PC-3 (cell line): ENCODE results near the gene TNFRSF19. TPM values are rescaled to one million over a fixed set of nuclear protein-coding genes. Genes with fewer than 3 reads are reported as not detected.

Experiments used
- ATAC-seq: fragments of 200-7000 bp; cut with Tn5 transposase; 2 replicates; pipeline ENCODE4 v1.9.1; 2020; ENCODE audit warnings: mild to moderate bottlenecking, moderate library complexity
- BruUV-seq: library from RNA; stranded (reverse); fragments of 400-500 nt; replicated peaks from 2 replicates; lab custom pipeline; 2021; lab: Mats Ljungman, UMichigan
- CTCF ChIA-PET: fragments of 300-600 bp; sonication (Branson Sonifier 250); formaldehyde crosslinking; loops from one replicate; lab custom pipeline; 2022; ENCODE audit warnings: antibody characterized with exemption; lab: Charles Lee
- POLR2A ChIA-PET: fragments of 300-600 bp; sonication (Branson Sonifier 250); formaldehyde crosslinking; loops from one replicate; lab custom pipeline; 2022; ENCODE audit warnings: antibody characterized with exemption; ENCODE audit not compliant: unreplicated experiment; lab: Charles Lee
- DNase-seq: peaks from one replicate; pipeline ENCODE4 v3.0.0-alpha.2; 2015
- H2AFZ ChIP-seq: fragments of 300-600 bp; sonication (generic); 2 replicates; pipeline ENCODE4 v1.6.0; 2016; ENCODE audit warnings: antibody characterized with exemption, low read length
- H3F3A ChIP-seq: fragments of 300-600 bp; sonication (generic); one replicate; pipeline ENCODE4 v1.6.0; 2017; ENCODE audit warnings: antibody characterized with exemption, low read length, control low read depth, mild to moderate bottlenecking; ENCODE audit not compliant: unreplicated experiment
- H3K27ac ChIP-seq: fragments of 300-600 bp; sonication (generic); 2 replicates; pipeline ENCODE4 v1.5.1; 2016; ENCODE audit warnings: mild to moderate bottlenecking, low read length
- H3K27me3 ChIP-seq: fragments of 300-600 bp; sonication (generic); 2 replicates; pipeline ENCODE4 v1.6.1; 2016; ENCODE audit warnings: low read length, mixed read lengths
- H3K36me3 ChIP-seq: fragments of 300-600 bp; sonication (generic); 2 replicates; pipeline ENCODE4 v1.6.1; 2016; ENCODE audit warnings: low read depth, mixed run types, low read length, mixed read lengths
- H3K4me1 ChIP-seq: fragments of 300-600 bp; sonication (generic); 2 replicates; pipeline ENCODE4 v1.5.1; 2016; ENCODE audit warnings: low read length; ENCODE audit not compliant: insufficient read depth
- H3K4me2 ChIP-seq: fragments of 300-600 bp; sonication (generic); 2 replicates; pipeline ENCODE4 v1.6.0; 2016; ENCODE audit warnings: low read length
- H3K4me3 ChIP-seq: fragments of 300-600 bp; sonication (generic); 2 replicates; pipeline ENCODE4 v1.5.1; 2016; ENCODE audit warnings: mild to moderate bottlenecking, low read length, mixed read lengths
- H3K79me2 ChIP-seq: fragments of 300-600 bp; sonication (generic); 2 replicates; pipeline ENCODE4 v1.6.1; 2017; ENCODE audit warnings: low read length, mixed read lengths
- H3K9ac ChIP-seq: fragments of 300-600 bp; sonication (generic); 2 replicates; pipeline ENCODE4 v1.6.0; 2016; ENCODE audit warnings: mild to moderate bottlenecking, low read length
- H3K9me2 ChIP-seq: fragments of 300-600 bp; sonication (generic); replicated peaks from 2 replicates; pipeline ENCODE4 v1.6.1; 2016; ENCODE audit warnings: mixed run types, low read length, mixed read lengths
- H3K9me3 ChIP-seq: fragments of 300-600 bp; sonication (generic); 2 replicates; pipeline ENCODE4 v1.6.1; 2016; ENCODE audit warnings: low read length, mixed read lengths
- H4K20me1 ChIP-seq: fragments of 300-600 bp; sonication (generic); 2 replicates; pipeline ENCODE4 v1.6.1; 2016; ENCODE audit warnings: low read length, mixed read lengths
- EZH2 ChIP-seq: fragments of 300-600 bp; sonication (generic); IDR thresholded peaks from one replicate; pipeline ENCODE4 v1.6.1; 2017; ENCODE audit warnings: antibody characterized with exemption, mild to moderate bottlenecking, low read length; ENCODE audit not compliant: unreplicated experiment
- EZH2phosphoT487 ChIP-seq: fragments of 300-600 bp; sonication (generic); IDR thresholded peaks from 2 replicates; pipeline ENCODE4 v1.6.1; 2018; ENCODE audit warnings: mild to moderate bottlenecking, antibody characterized with exemption, low read length, borderline replicate concordance
- intact Hi-C: fragments of 100-400 bp; cut with micrococcal nuclease; formaldehyde crosslinking; loops from 2 replicates; pipeline ENCODE4 v1.9.0; 2023
- total RNA-seq: library from RNA; depleted of rRNA; stranded (reverse); fragments of >200 nt; gene quantifications from 2 replicates; pipeline ENCODE4 v1.2.3, GENCODE V29; 2014
- TF ChIP-seq, protein P1 (sequence below): fragments of 300-600 bp; sonication (generic); conservative IDR thresholded peaks from 2 replicates; pipeline ENCODE4 v1.5.1; 2017; ENCODE audit warnings: antibody characterized with exemption, low read depth, mild to moderate bottlenecking, low read length

The TNFRSF19 gene
- total RNA-seq, 1 experiment from 2014 or later: 6.1 TPM

DNA sequence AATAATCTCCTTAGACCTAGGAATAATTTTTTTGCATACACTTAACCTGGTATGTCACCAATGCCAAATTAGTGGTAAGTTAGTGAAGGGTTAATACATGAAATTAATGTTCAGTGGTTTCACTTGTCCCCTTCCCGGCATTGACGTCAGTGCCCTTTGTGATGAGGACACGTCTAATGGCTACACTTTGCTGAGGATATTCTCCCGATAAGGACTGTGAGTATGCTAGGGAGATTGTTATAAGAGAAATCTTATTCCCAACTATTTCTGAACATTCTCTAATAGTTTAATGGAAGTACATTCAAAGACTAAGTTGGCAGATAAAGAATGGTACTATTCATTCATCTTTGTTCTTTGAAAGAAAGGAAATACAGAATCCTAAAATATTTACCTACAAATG is 102.4 kb downstream of the TNFRSF19 start:
- Histone ChIP-seq H3K27ac (peak overlapping the region; percentile 85), H3K9me2 (no peaks in the 10 kb centered on the region), H3K4me2 (0 out of 2 replicates have a peak overlapping the region, but pooled peaks have one; percentile 49), H3K9me3 (no peaks in the 10 kb centered on the region), H3K79me2 (no peaks in the 10 kb centered on the region), H3K9ac (no peak overlapping the region), H3F3A (peaks cover 3% of the 10 kb centered on the region), H3K27me3 (no peaks in the 10 kb centered on the region), H3K4me1 (peaks cover 49% of the 10 kb centered on the region), H2AFZ (no peak overlapping the region), H4K20me1 (no peaks in the 10 kb centered on the region), H3K4me3 (no peak overlapping the region), H3K36me3 (no peaks in the 10 kb centered on the region)
- intact Hi-C loops: loop anchor here (2.0 to 10.0 kb wide), 3 partner anchors 68 to 198 kb away; no protein-coding TSS in a partner anchor
- no TSS peak for BruUV-seq
- TF ChIP-seq EZH2phosphoT487 (no peak), EZH2 (no peak)
- TF ChIP-seq, protein P1, sequence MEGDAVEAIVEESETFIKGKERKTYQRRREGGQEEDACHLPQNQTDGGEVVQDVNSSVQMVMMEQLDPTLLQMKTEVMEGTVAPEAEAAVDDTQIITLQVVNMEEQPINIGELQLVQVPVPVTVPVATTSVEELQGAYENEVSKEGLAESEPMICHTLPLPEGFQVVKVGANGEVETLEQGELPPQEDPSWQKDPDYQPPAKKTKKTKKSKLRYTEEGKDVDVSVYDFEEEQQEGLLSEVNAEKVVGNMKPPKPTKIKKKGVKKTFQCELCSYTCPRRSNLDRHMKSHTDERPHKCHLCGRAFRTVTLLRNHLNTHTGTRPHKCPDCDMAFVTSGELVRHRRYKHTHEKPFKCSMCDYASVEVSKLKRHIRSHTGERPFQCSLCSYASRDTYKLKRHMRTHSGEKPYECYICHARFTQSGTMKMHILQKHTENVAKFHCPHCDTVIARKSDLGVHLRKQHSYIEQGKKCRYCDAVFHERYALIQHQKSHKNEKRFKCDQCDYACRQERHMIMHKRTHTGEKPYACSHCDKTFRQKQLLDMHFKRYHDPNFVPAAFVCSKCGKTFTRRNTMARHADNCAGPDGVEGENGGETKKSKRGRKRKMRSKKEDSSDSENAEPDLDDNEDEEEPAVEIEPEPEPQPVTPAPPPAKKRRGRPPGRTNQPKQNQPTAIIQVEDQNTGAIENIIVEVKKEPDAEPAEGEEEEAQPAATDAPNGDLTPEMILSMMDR: no peak
- DNase-seq (no peak), ATAC-seq (no peak)
- ChIA-PET CTCF (no interaction called here), POLR2A (no interaction called here)

DNA sequence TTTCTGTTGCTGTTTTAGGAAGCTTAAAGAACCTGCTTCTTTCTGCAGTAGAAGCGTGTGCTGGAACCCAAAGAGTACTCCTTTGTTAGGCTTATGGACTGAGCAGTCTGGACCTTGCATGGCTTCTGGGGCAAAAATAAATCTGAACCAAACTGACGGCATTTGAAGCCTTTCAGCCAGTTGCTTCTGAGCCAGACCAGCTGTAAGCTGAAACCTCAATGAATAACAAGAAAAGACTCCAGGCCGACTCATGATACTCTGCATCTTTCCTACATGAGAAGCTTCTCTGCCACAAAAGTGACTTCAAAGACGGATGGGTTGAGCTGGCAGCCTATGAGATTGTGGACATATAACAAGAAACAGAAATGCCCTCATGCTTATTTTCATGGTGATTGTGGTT is 103.1 kb downstream of the TNFRSF19 start:
- peaks cover 49% of the 10 kb centered on the region for H3K4me1 ChIP-seq
- peak overlapping the region; percentile 65 for H3K9ac ChIP-seq
- H3K27ac ChIP-seq: peak overlapping the region; percentile 85
- POLR2A ChIA-PET: no interaction called here
- no peaks in the 10 kb centered on the region for H3K9me3 ChIP-seq
- H3F3A ChIP-seq: peaks cover 3% of the 10 kb centered on the region
- DNase-seq: peak; percentile 82
- H3K4me2 ChIP-seq: peak overlapping the region; percentile 49
- no peak overlapping the region for H3K4me3 ChIP-seq
- H3K27me3 ChIP-seq: no peaks in the 10 kb centered on the region
- no peak overlapping the region for H2AFZ ChIP-seq
- intact Hi-C loops: loop anchor here (2.0 to 10.0 kb wide), 3 partner anchors 69 to 199 kb away; no protein-coding TSS in a partner anchor
- no peaks in the 10 kb centered on the region for H3K36me3 ChIP-seq
- CTCF ChIA-PET: no interaction called here
- no peaks in the 10 kb centered on the region for H3K79me2 ChIP-seq
- no peaks in the 10 kb centered on the region for H3K9me2 ChIP-seq
- no TSS peak for BruUV-seq
- peak; percentile 60 for ATAC-seq
- no peaks in the 10 kb centered on the region for H4K20me1 ChIP-seq
- TF ChIP-seq, protein P1: no peak
- no peak for TF ChIP-seq EZH2
- TF ChIP-seq EZH2phosphoT487: no peak

DNA sequence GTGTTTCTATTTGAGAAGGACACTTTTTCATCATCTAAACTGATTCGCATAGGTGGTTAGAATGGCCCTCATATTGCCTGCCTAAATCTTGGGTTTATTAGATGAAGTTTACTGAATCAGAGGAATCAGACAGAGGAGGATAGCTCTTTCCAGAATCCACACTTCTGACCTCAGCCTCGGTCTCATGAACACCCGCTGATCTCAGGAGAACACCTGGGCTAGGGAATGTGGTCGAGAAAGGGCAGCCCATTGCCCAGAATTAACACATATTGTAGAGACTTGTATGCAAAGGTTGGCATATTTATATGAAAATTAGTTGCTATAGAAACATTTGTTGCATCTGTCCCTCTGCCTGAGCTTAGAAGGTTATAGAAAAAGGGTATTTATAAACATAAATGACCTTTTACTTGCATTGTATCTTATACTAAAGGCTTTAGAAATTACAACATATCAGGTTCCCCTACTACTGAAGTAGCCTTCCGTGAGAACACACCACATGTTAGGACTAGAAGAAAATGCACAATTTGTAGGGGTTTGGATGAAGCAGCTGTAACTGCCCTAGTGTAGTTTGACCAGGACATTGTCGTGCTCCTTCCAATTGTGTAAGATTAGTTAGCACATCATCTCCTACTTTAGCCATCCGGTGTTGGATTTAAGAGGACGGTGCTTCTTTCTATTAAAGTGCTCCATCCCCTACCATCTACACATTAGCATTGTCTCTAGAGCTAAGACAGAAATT is 103.8 kb downstream of the TNFRSF19 start:
- Histone ChIP-seq H3K36me3 (no peaks in the 10 kb centered on the region), H3K9ac (peak overlapping the region; percentile 65), H3K4me1 (peaks cover 55% of the 10 kb centered on the region), H3K4me2 (peak overlapping the region; percentile 49), H3K27ac (peak overlapping the region; percentile 85), H3K79me2 (no peaks in the 10 kb centered on the region), H2AFZ (no peak overlapping the region), H3K4me3 (no peak overlapping the region), H4K20me1 (no peaks in the 10 kb centered on the region), H3F3A (peaks cover 7% of the 10 kb centered on the region), H3K9me3 (no peaks in the 10 kb centered on the region), H3K27me3 (no peaks in the 10 kb centered on the region), H3K9me2 (no peaks in the 10 kb centered on the region)
- no peak for DNase-seq
- TF ChIP-seq, protein P1: no peak
- TF ChIP-seq EZH2phosphoT487 (no peak), EZH2 (no peak)
- ChIA-PET CTCF (no interaction called here), POLR2A (no interaction called here)
- intact Hi-C loops: loop anchor here (2.0 to 10.0 kb wide), 3 partner anchors 69 to 199 kb away; no protein-coding TSS in a partner anchor
- ATAC-seq: no peak
- no TSS peak for BruUV-seq
